Adrenal gland (tissue), 5 donors: ENCODE results near the gene CLEC16A.

Experiments
- CTCF ChIP-seq, 6 experiments: fragments of 450-650 bp in 4 of 6; fragments of 200-600 bp in 2 of 6; sonication (generic) in 1 of 6; IDR thresholded peaks; 1 replicate in 5 of 6; 2 replicates in 1 of 6; pipeline versions ENCODE4 v1.5.1 to v1.8.0; 2016 to 2021; ENCODE audit warnings: antibody characterized with exemption in 6 of 6, mild to moderate bottlenecking in 2 of 6, moderate library complexity in 1 of 6
- POLR2A ChIP-seq, 2 donors: fragments of 450-650 bp; IDR thresholded peaks; one replicate each; pipeline ENCODE4 v1.6.1; 2017; ENCODE audit warnings: antibody characterized with exemption in 2 of 2, mild to moderate bottlenecking in 2 of 2, moderate library complexity in 1 of 2
- donor health status: DM: no; HTN: no; CAD: no.

- TF ChIP-seq CTCF (IDR thresholded peaks at IDR 0.05) (no peak), POLR2A (IDR thresholded peaks at IDR 0.05) (no peak)
Observed at GRCh38 chr16:10931134-10931533, 13.2 kb upstream of the CLEC16A start.
